IMR-90 (cell line): ENCODE data around the gene MINDY2. TPM values are rescaled to one million over a fixed set of nuclear protein-coding genes. Genes with fewer than 3 reads are reported as not detected.

Experiments
- ATAC-seq: fragments of 200-7000 bp; cut with Tn5 transposase; 2 replicates; pipeline ENCODE4 v1.9.1; 2020; ENCODE audit warnings: low read depth, mild to moderate bottlenecking, moderate library complexity
- BruUV-seq: library from RNA; stranded (reverse); fragments of 400-500 nt; replicated peaks from 2 replicates; lab custom pipeline; 2021; lab: Mats Ljungman, UMichigan
- CTCF ChIA-PET: fragments of 300-600 bp; formaldehyde crosslinking; extraction: SDS; loops from one replicate; lab custom pipeline; 2021; ENCODE audit warnings: antibody characterized with exemption; lab: Yijun Ruan, JAX
- POLR2A ChIA-PET: fragments of 300-600 bp; sonication (Branson Sonifier 250); formaldehyde crosslinking; loops from one replicate; lab custom pipeline; 2022; ENCODE audit warnings: antibody characterized with exemption; ENCODE audit not compliant: unreplicated experiment; lab: Charles Lee
- DNase-seq: peaks from one replicate; pipeline ENCODE4 v3.0.0; 2013
- H2AFZ ChIP-seq: replicated peaks from 2 replicates; pipeline ENCODE3; 2013; ENCODE audit warnings: low read length, mild to moderate bottlenecking; ENCODE audit not compliant: poor library complexity
- H2AK5ac ChIP-seq: 2 replicates; pipeline ENCODE4 v1.6.1; 2013; ENCODE audit warnings: low read depth, low read length, inconsistent platforms
- H2AK9ac ChIP-seq: replicated peaks from 2 replicates; pipeline ENCODE3; 2013; ENCODE audit warnings: mild to moderate bottlenecking, low read depth, low read length, moderate library complexity; ENCODE audit not compliant: poor library complexity
- H2BK120ac ChIP-seq: 2 replicates; pipeline ENCODE4 v1.6.1; 2013; ENCODE audit warnings: low read depth, low read length, inconsistent platforms
- H2BK15ac ChIP-seq: 3 replicates; pipeline ENCODE4 v1.6.1; 2013; ENCODE audit warnings: low read depth, low read length, inconsistent platforms
- H2BK20ac ChIP-seq: 2 replicates; pipeline ENCODE4 v1.6.1; 2013; ENCODE audit warnings: low read depth, mild to moderate bottlenecking, inconsistent platforms, low read length, moderate library complexity
- H2BK5ac ChIP-seq: 2 replicates; pipeline ENCODE4 v1.6.1; 2013; ENCODE audit warnings: mild to moderate bottlenecking, low read depth, low read length, inconsistent platforms; ENCODE audit not compliant: poor library complexity, severe bottlenecking
- H3K14ac ChIP-seq: replicated peaks from 2 replicates; pipeline ENCODE4 v1.6.1; 2013; ENCODE audit warnings: low read depth, low read length, inconsistent platforms
- H3K18ac ChIP-seq: 2 replicates; pipeline ENCODE4 v1.6.1; 2013; ENCODE audit warnings: low read depth, low read length, control low read depth
- H3K23ac ChIP-seq: 2 replicates; pipeline ENCODE4 v1.6.1; 2013; ENCODE audit warnings: low read depth, low read length, inconsistent platforms
- H3K27ac ChIP-seq: 2 replicates; pipeline ENCODE4 v1.5.1; 2013; ENCODE audit warnings: mild to moderate bottlenecking, control low read depth, low read length; ENCODE audit not compliant: insufficient read depth
- H3K27me3 ChIP-seq: 2 replicates; pipeline ENCODE4 v1.6.1; 2013; ENCODE audit warnings: low read length; ENCODE audit not compliant: control insufficient read depth, insufficient read depth
- H3K36me3 ChIP-seq: 2 replicates; pipeline ENCODE4 v1.6.1; 2013; ENCODE audit warnings: low read length, mixed read lengths; ENCODE audit not compliant: control insufficient read depth, insufficient read depth
- H3K4ac ChIP-seq: 2 replicates; pipeline ENCODE4 v1.6.1; 2013; ENCODE audit warnings: low read depth, low read length, inconsistent platforms
- H3K4me1 ChIP-seq: 2 replicates; pipeline ENCODE4 v1.6.1; 2013; ENCODE audit warnings: low read length, mixed read lengths; ENCODE audit not compliant: control insufficient read depth, insufficient read depth
- H3K4me2 ChIP-seq: 2 replicates; pipeline ENCODE4 v1.6.1; 2013; ENCODE audit warnings: low read depth, mild to moderate bottlenecking, control low read depth, low read length, moderate library complexity
- H3K4me3 ChIP-seq: 2 replicates; pipeline ENCODE4 v1.5.1; 2013; ENCODE audit warnings: low read depth, mild to moderate bottlenecking, control low read depth, low read length, moderate library complexity; ENCODE audit not compliant: insufficient read depth
- H3K56ac ChIP-seq: 2 replicates; pipeline ENCODE4 v1.6.1; 2013; ENCODE audit warnings: low read length, inconsistent platforms; ENCODE audit not compliant: insufficient read depth; ENCODE audit errors: extremely low read depth
- H3K79me1 ChIP-seq, 2 experiments: 2 replicates each; pipeline ENCODE4 v1.6.1; 2013; ENCODE audit warnings: low read length in 2 of 2, inconsistent platforms in 1 of 2, low read depth in 1 of 2
- H3K9ac ChIP-seq: 2 replicates; pipeline ENCODE4 v1.6.1; 2013; ENCODE audit warnings: low read depth, low read length, control low read depth
- H3K9me1 ChIP-seq: 2 replicates; pipeline ENCODE4 v1.6.1; 2013; ENCODE audit warnings: low read length, inconsistent platforms; ENCODE audit not compliant: insufficient read depth
- H3K9me3 ChIP-seq: 2 replicates; pipeline ENCODE4 v1.6.1; 2013; ENCODE audit warnings: low read length; ENCODE audit not compliant: control insufficient read depth, insufficient read depth
- H4K20me1 ChIP-seq: 2 replicates; pipeline ENCODE4 v1.6.1; 2013; ENCODE audit warnings: low read length, inconsistent platforms; ENCODE audit not compliant: insufficient read depth
- H4K5ac ChIP-seq: 2 replicates; pipeline ENCODE4 v1.6.1; 2013; ENCODE audit warnings: mild to moderate bottlenecking, low read depth, low read length, control low read depth
- H4K8ac ChIP-seq, 2 experiments: 2 replicates each; pipeline ENCODE4 v1.6.1; 2013; ENCODE audit warnings: low read depth in 2 of 2, low read length in 2 of 2, control low read depth in 1 of 2, inconsistent platforms in 1 of 2
- H4K91ac ChIP-seq: 2 replicates; pipeline ENCODE4 v1.6.1; 2013; ENCODE audit warnings: low read depth, low read length, inconsistent platforms; ENCODE audit not compliant: insufficient read depth
- BHLHE40 ChIP-seq: fragments of 150-350 bp; IDR thresholded peaks from 2 replicates; pipeline ENCODE4 v1.6.1; 2016; ENCODE audit warnings: mild to moderate bottlenecking, low read depth, low read length
- CEBPB ChIP-seq: IDR thresholded peaks from 2 replicates; pipeline ENCODE4 v1.6.1; 2012; ENCODE audit warnings: low read depth, low read length, improper control_type of control experiment
- CHD1 ChIP-seq: IDR thresholded peaks from 2 replicates; pipeline ENCODE4 v1.6.1; 2012; ENCODE audit warnings: low read depth, low read length, improper control_type of control experiment
- MAZ ChIP-seq: IDR thresholded peaks from 2 replicates; pipeline ENCODE4 v1.6.1; 2012; ENCODE audit warnings: low read depth, mild to moderate bottlenecking, low read length, improper control_type of control experiment, moderate library complexity, borderline replicate concordance
- NFE2L2 ChIP-seq: fragments of 150-350 bp; IDR thresholded peaks from 2 replicates; pipeline ENCODE4 v1.6.1; 2016; ENCODE audit warnings: low read depth, mild to moderate bottlenecking, low read length
- RAD21 ChIP-seq: IDR thresholded peaks from 2 replicates; pipeline ENCODE4 v1.6.1; 2012; ENCODE audit warnings: low read length, improper control_type of control experiment
- RFX5 ChIP-seq: IDR thresholded peaks from 2 replicates; pipeline ENCODE4 v1.8.0; 2012; ENCODE audit warnings: low read depth, mild to moderate bottlenecking, low read length, moderate library complexity
- whole genome bisulfite sequencing, 2 experiments: methylation state at CpG; one replicate each; pipeline versions ENCODE4 v1.1.5 to v1.1.7; 2013; ENCODE audit warnings: missing lambda C conversion rate in 2 of 2; ENCODE audit not compliant: insufficient read length in 1 of 2; ENCODE audit errors: extremely low coverage in 2 of 2; 5-methylcytosine and 5-hydroxymethylcytosine counted together
- dilution Hi-C: fragments of 300-500 bp; cut with HindIII; formaldehyde crosslinking; loops from one replicate; pipeline ENCODE4 v1.14.3; 2018; ENCODE audit warnings: low sequenced_read_pairs; ENCODE audit not compliant: unreplicated experiment
- in situ Hi-C: fragments of 300-500 bp; cut with MboI; formaldehyde crosslinking; loops from 3 replicates; pipeline ENCODE4 v1.14.3; 2019; ENCODE audit warnings: low sequenced_read_pairs, inconsistent platforms, mixed read lengths
- intact Hi-C: fragments of 100-400 bp; cut with micrococcal nuclease; formaldehyde crosslinking; loops from 2 replicates; pipeline ENCODE4 v1.10.0; 2022
- polyA plus RNA-seq, 3 experiments: library from polyadenylated mRNA; depleted of rRNA; stranded (reverse); fragments of >200 nt; gene quantifications; 2 replicates each; pipeline ENCODE4 v1.2.3, GENCODE V29; 2012; ENCODE audit warnings: low replicate concordance in 1 of 3
- total RNA-seq: library from RNA; depleted of rRNA; stranded (reverse); fragments of >200 nt; gene quantifications from 2 replicates; pipeline ENCODE4 v1.2.3, GENCODE V29; 2012
- TF ChIP-seq, protein P1 (sequence below): fragments of 150-350 bp; IDR thresholded peaks from 2 replicates; pipeline ENCODE4 v1.6.1; 2016; ENCODE audit warnings: low read depth, mild to moderate bottlenecking, low read length, moderate library complexity, borderline replicate concordance
- TF ChIP-seq, protein P2 (sequence below): conservative IDR thresholded peaks from 2 replicates; pipeline ENCODE4 v1.5.1; 2012; ENCODE audit warnings: mild to moderate bottlenecking, low read depth, low read length, improper control_type of control experiment

Gene MINDY2
- total and polyA plus RNA-seq, 2 of the 4 experiments (the other 2 are of a cell fraction) = 4.0 to 9.3 TPM

DNA sequence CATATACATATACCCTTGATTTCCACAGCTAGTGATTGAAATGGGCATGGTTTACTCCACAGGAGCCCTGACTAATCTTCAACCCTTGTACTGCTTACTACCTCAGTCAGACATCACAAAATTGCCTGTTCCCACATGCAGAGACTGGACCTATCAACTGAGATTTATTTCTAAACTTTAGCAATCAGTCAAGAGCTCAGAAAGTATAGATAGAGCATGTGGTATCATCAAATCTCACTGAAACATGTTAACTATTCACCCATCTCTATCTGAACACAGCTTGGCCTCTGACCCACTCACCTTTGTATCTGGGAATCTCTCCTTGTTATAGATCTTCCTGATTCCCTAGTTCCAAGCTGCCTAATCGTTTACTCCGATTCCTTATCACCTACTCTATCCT, 36.2 kb upstream of the MINDY2 start:
- Histone ChIP-seq H3K4me1 (peaks cover 10% of the 10 kb centered on the region), H4K20me1 (peaks cover 73% of the 10 kb centered on the region), H3K27me3 (no peaks in the 10 kb centered on the region), H2BK5ac (no peak overlapping the region), H3K18ac (no peak overlapping the region; the same call in 1 of the 2 replicates), H3K36me3 (no peaks in the 10 kb centered on the region; the same call in 1 of the 2 replicates), H2BK15ac (no peak overlapping the region), H3K79me1 (peaks cover 8 to 73% of the 10 kb centered on the region in 2 experiments; a peak in 3 of 4 replicates), H3K9me3 (no peaks in the 10 kb centered on the region), H3K4me3 (no peak overlapping the region), H4K5ac (no peak overlapping the region), H3K9ac (no peak overlapping the region), H3K4ac (no peak overlapping the region), H3K23ac (no peak overlapping the region), H3K4me2 (no peak overlapping the region), H2BK120ac (no peak overlapping the region), H4K91ac (no peak overlapping the region), H2AFZ (no peak overlapping the region), H3K9me1 (peaks cover 19% of the 10 kb centered on the region), H3K14ac (no peak overlapping the region), H2AK5ac (no peak overlapping the region), H2BK20ac (no peak overlapping the region), H2AK9ac (no peak overlapping the region), H3K56ac (no peak overlapping the region), H3K27ac (no peak overlapping the region), H4K8ac (no peak overlapping the region)
- intact Hi-C loops (no loop called here), dilution Hi-C loops (no loop called here), in situ Hi-C loops (no loop called here)
- CTCF ChIA-PET = interaction anchor here (0.6 kb wide), 1 partner anchor 38 kb away, joined by 3 read pairs; no protein-coding TSS in a partner anchor
- 30% methylated on average over 2 of the region's 2 CpGs; no CpG with 5 or more reads in 1 of the 2 experiments for WGBS, 2 experiments
- ATAC-seq (no peak), DNase-seq (no peak)
- POLR2A ChIA-PET = interaction anchor here (0.7 kb wide), 1 partner anchor 693 kb away, joined by 3 read pairs; no protein-coding TSS in a partner anchor
- no TSS peak for BruUV-seq
- TF ChIP-seq RAD21 (no peak), BHLHE40 (no peak), NFE2L2 (no peak), RFX5 (no peak), CHD1 (no peak), CEBPB (no peak), MAZ (no peak)
- TF ChIP-seq, protein P1, sequence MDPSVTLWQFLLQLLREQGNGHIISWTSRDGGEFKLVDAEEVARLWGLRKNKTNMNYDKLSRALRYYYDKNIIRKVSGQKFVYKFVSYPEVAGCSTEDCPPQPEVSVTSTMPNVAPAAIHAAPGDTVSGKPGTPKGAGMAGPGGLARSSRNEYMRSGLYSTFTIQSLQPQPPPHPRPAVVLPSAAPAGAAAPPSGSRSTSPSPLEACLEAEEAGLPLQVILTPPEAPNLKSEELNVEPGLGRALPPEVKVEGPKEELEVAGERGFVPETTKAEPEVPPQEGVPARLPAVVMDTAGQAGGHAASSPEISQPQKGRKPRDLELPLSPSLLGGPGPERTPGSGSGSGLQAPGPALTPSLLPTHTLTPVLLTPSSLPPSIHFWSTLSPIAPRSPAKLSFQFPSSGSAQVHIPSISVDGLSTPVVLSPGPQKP = no peak
- TF ChIP-seq, protein P2, sequence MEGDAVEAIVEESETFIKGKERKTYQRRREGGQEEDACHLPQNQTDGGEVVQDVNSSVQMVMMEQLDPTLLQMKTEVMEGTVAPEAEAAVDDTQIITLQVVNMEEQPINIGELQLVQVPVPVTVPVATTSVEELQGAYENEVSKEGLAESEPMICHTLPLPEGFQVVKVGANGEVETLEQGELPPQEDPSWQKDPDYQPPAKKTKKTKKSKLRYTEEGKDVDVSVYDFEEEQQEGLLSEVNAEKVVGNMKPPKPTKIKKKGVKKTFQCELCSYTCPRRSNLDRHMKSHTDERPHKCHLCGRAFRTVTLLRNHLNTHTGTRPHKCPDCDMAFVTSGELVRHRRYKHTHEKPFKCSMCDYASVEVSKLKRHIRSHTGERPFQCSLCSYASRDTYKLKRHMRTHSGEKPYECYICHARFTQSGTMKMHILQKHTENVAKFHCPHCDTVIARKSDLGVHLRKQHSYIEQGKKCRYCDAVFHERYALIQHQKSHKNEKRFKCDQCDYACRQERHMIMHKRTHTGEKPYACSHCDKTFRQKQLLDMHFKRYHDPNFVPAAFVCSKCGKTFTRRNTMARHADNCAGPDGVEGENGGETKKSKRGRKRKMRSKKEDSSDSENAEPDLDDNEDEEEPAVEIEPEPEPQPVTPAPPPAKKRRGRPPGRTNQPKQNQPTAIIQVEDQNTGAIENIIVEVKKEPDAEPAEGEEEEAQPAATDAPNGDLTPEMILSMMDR = no peak
